Colonic mucosa (tissue), 4 donors: ENCODE measurements around the gene COBL. TPM values are rescaled to one million over a fixed set of nuclear protein-coding genes. Genes with fewer than 3 reads are reported as not detected.

Experiments used
- DNase-seq: peaks from one replicate; pipeline ENCODE4 v3.0.0-alpha.2; 2020
- H3K27ac ChIP-seq: fragments of 200-600 bp; one replicate; pipeline ENCODE4 v1.8.0; 2021
- H3K27me3 ChIP-seq: fragments of 200-600 bp; one replicate; pipeline ENCODE4 v1.8.0; 2021
- H3K36me3 ChIP-seq: fragments of 200-600 bp; one replicate; pipeline ENCODE4 v1.8.0; 2021
- H3K4me1 ChIP-seq: fragments of 200-600 bp; one replicate; pipeline ENCODE4 v1.8.0; 2021; ENCODE audit warnings: mild to moderate bottlenecking
- H3K4me3 ChIP-seq: fragments of 200-600 bp; one replicate; pipeline ENCODE4 v1.8.0; 2021
- H3K9ac ChIP-seq, 2 donors: one replicate each; pipeline ENCODE4 v1.7.0; 2013; ENCODE audit warnings: control low read depth in 2 of 2, low read depth in 2 of 2, low read length in 2 of 2
- H3K9me3 ChIP-seq: fragments of 200-600 bp; one replicate; pipeline ENCODE4 v1.8.0; 2021
- intact Hi-C: fragments of 100-400 bp; cut with DNase I; formaldehyde crosslinking; loops from one replicate; pipeline ENCODE4 v1.14.1; 2022
- total RNA-seq, 2 donors: library from RNA; stranded (reverse); fragmentation: NEBNext Ultra II Directional in 1 of 2; extraction: Animal tissue kit (Norgen Biotek cat#: 25700) in 1 of 2; gene quantifications; one replicate each; pipeline ENCODE4 v1.2.1, GENCODE V29; 2021
- TF ChIP-seq, protein P1 (sequence below): fragments of 200-600 bp; IDR thresholded peaks from one replicate; pipeline ENCODE4 v1.8.0; 2022; ENCODE audit warnings: antibody characterized with exemption, mild to moderate bottlenecking
- donor health status: healthy.
- donor health status: DM: no; HTN: no; CAD: no.
- donor health status: DM: no; HTN: no; CAD: no.

COBL gene
- total RNA-seq, 2 donors from 2014 or later = 36.8 to 49.2 TPM

GRCh38 chr7:51043461-51043860 lies 273.1 kb downstream of the COBL start:
- H3K27ac ChIP-seq = no peak overlapping the region
- H3K9me3 ChIP-seq = no peaks in the 10 kb centered on the region
- no peaks in the 10 kb centered on the region for H3K27me3 ChIP-seq
- no peaks in the 10 kb centered on the region for H3K36me3 ChIP-seq
- no peak for DNase-seq
- intact Hi-C loops = no loop called here
- H3K9ac ChIP-seq = no peak overlapping the region
- H3K4me1 ChIP-seq = no peaks in the 10 kb centered on the region
- TF ChIP-seq, protein P1, sequence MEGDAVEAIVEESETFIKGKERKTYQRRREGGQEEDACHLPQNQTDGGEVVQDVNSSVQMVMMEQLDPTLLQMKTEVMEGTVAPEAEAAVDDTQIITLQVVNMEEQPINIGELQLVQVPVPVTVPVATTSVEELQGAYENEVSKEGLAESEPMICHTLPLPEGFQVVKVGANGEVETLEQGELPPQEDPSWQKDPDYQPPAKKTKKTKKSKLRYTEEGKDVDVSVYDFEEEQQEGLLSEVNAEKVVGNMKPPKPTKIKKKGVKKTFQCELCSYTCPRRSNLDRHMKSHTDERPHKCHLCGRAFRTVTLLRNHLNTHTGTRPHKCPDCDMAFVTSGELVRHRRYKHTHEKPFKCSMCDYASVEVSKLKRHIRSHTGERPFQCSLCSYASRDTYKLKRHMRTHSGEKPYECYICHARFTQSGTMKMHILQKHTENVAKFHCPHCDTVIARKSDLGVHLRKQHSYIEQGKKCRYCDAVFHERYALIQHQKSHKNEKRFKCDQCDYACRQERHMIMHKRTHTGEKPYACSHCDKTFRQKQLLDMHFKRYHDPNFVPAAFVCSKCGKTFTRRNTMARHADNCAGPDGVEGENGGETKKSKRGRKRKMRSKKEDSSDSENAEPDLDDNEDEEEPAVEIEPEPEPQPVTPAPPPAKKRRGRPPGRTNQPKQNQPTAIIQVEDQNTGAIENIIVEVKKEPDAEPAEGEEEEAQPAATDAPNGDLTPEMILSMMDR = no peak
- no peak overlapping the region for H3K4me3 ChIP-seq

- Histone ChIP-seq H3K9ac (no peak overlapping the region), H3K4me1 (no peaks in the 10 kb centered on the region), H3K9me3 (no peaks in the 10 kb centered on the region), H3K27ac (no peak overlapping the region), H3K36me3 (no peaks in the 10 kb centered on the region), H3K4me3 (no peak overlapping the region), H3K27me3 (no peaks in the 10 kb centered on the region)
- intact Hi-C loops = no loop called here
- TF ChIP-seq, protein P1 = no peak
- no peak for DNase-seq
Measured at GRCh38 chr7:51040787-51041186, 275.8 kb downstream of the COBL start.

GRCh38 chr7:51038573-51038972 lies 278.0 kb downstream of the COBL start:
- Histone ChIP-seq H3K27me3 (no peaks in the 10 kb centered on the region), H3K36me3 (no peaks in the 10 kb centered on the region), H3K9me3 (no peaks in the 10 kb centered on the region), H3K9ac (no peak overlapping the region), H3K4me3 (no peak overlapping the region), H3K4me1 (no peaks in the 10 kb centered on the region), H3K27ac (no peak overlapping the region)
- TF ChIP-seq, protein P1 = no peak
- intact Hi-C loops = no loop called here
- no peak for DNase-seq

- no peak for DNase-seq
- intact Hi-C loops = no loop called here
Measured at GRCh38 chr7:51035716-51036115, 280.9 kb downstream of the COBL start.

DNA sequence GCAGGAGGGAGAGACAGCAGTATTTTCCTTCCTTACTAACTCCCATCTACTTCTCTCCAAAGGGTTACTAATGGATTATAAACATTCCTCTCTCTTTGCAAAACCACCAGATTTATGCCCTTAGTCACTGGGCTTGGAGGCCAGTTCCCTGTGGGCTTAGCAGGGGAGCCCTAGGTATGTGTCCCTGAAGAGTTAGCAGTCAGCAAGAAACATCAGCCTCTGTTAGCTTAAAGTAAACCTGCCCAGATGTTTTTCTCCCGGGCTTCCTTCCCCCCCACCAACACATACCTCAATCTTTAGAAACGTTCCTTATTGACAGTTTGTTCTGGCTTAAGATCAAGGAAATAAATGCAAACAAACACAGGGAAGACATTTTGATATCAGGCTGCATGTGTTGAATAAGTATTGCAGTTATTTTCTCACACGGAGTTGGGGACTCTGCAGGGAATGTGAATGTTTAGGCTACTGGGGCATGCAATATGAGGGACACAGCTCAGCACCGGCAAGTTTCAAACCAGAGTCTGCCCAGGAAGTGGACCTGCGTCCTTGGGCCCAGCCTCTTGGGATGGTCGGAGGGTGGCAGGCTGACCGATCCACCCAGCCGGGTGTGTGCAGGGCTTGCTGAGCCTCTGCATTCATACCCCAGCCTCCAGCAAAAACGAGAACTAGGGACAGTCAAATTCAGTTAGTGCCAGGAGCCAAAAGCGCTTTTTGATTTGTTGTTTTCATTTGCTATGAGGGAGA lies 281.9 kb downstream of the COBL start:
- Histone ChIP-seq H3K9me3 (no peaks in the 10 kb centered on the region), H3K4me3 (no peak overlapping the region), H3K4me1 (no peaks in the 10 kb centered on the region), H3K9ac (no peak overlapping the region), H3K27me3 (no peaks in the 10 kb centered on the region), H3K36me3 (no peaks in the 10 kb centered on the region), H3K27ac (no peak overlapping the region)
- intact Hi-C loops = no loop called here
- TF ChIP-seq, protein P1 = no peak
- no peak for DNase-seq

More at GRCh38 chr7:51035716-51036115, 280.9 kb downstream of the COBL start:
- Histone ChIP-seq H3K27ac (no peak overlapping the region), H3K4me1 (no peaks in the 10 kb centered on the region), H3K27me3 (no peaks in the 10 kb centered on the region), H3K36me3 (no peaks in the 10 kb centered on the region), H3K9ac (no peak overlapping the region), H3K9me3 (no peaks in the 10 kb centered on the region), H3K4me3 (no peak overlapping the region)
- TF ChIP-seq, protein P1 = no peak
